HepG2 (cell line): ENCODE measurements around the gene NUDT3. TPM values are rescaled to one million over a fixed set of nuclear protein-coding genes. Genes with fewer than 3 reads are reported as not detected.

Experiments used
- ATRX ChIP-seq: sonication (generic); formaldehyde crosslinking; IDR thresholded peaks from 2 replicates; pipeline ENCODE4 v1.4.0; 2020; ENCODE audit warnings: missing genetic modification reagents, borderline replicate concordance
- CENPT ChIP-seq: sonication (generic); formaldehyde crosslinking; IDR thresholded peaks from 2 replicates; pipeline ENCODE4 v1.8.0; 2022; ENCODE audit warnings: low read depth, mild to moderate bottlenecking, moderate library complexity, missing genetic modification reagents
- CREM ChIP-seq, 2 experiments: sonication (generic) in 1 of 2; formaldehyde crosslinking in 1 of 2; IDR thresholded peaks; 2 replicates each; pipeline versions ENCODE4 v1.4.0 to v1.6.1; 2016 to 2020; ENCODE audit warnings: antibody characterized with exemption in 1 of 2, mild to moderate bottlenecking in 1 of 2, missing genetic modification reagents in 1 of 2
- GABPA ChIP-seq, 2 experiments: IDR thresholded peaks; 2 replicates each; pipeline ENCODE4 v1.6.1; 2011 to 2016; ENCODE audit warnings: low read depth in 2 of 2, low read length in 1 of 2, missing biosample characterization in 1 of 2, missing genetic modification characterization in 1 of 2
- HMGA1 ChIP-seq: sonication (generic); formaldehyde crosslinking; conservative IDR thresholded peaks from 2 replicates; pipeline ENCODE4 v1.4.0; 2020; ENCODE audit warnings: missing genetic modification reagents
- HNRNPUL1 ChIP-seq: fragments of 200-400 bp; formaldehyde crosslinking; IDR thresholded peaks from 2 replicates; pipeline ENCODE4 v1.6.1; 2017; ENCODE audit warnings: low read depth, mild to moderate bottlenecking, low read length, moderate library complexity
- HOXA3 ChIP-seq: sonication (generic); formaldehyde crosslinking; IDR thresholded peaks from 2 replicates; pipeline ENCODE4 v1.5.0; 2020; ENCODE audit warnings: missing genetic modification reagents
- MTF2 ChIP-seq: sonication (generic); formaldehyde crosslinking; IDR thresholded peaks from 2 replicates; pipeline ENCODE4 v1.5.0; 2020; ENCODE audit warnings: missing genetic modification reagents, borderline replicate concordance
- SP5 ChIP-seq: IDR thresholded peaks from 2 replicates; pipeline ENCODE4 v1.6.1; 2016; ENCODE audit warnings: low read depth, borderline replicate concordance
- TARDBP ChIP-seq: sonication (generic); formaldehyde crosslinking; IDR thresholded peaks from 2 replicates; pipeline ENCODE4 v1.8.0; 2022; ENCODE audit warnings: mild to moderate bottlenecking, missing genetic modification reagents
- TOPORS ChIP-seq: sonication (generic); formaldehyde crosslinking; IDR thresholded peaks from 2 replicates; pipeline ENCODE4 v1.8.0; 2023; ENCODE audit warnings: mild to moderate bottlenecking, missing genetic modification reagents
- ZBED4 ChIP-seq: sonication (generic); formaldehyde crosslinking; IDR thresholded peaks from 2 replicates; pipeline ENCODE4 v1.4.0; 2020; ENCODE audit warnings: missing genetic modification reagents, borderline replicate concordance
- ZNF10 ChIP-seq: sonication (generic); formaldehyde crosslinking; IDR thresholded peaks from 2 replicates; pipeline ENCODE4 v1.4.0; 2020; ENCODE audit warnings: mild to moderate bottlenecking, low read depth, missing genetic modification reagents, borderline replicate concordance
- ZNF143 ChIP-seq: sonication (generic); formaldehyde crosslinking; IDR thresholded peaks from 2 replicates; pipeline ENCODE4 v1.4.0; 2020; ENCODE audit warnings: missing genetic modification reagents
- ZNF225 ChIP-seq: sonication (generic); formaldehyde crosslinking; IDR thresholded peaks from 2 replicates; pipeline ENCODE4 v1.4.0; 2020; ENCODE audit warnings: mild to moderate bottlenecking, missing genetic modification reagents
- ZNF296 ChIP-seq: sonication (generic); formaldehyde crosslinking; conservative IDR thresholded peaks from 2 replicates; pipeline ENCODE4 v1.5.0; 2020; ENCODE audit warnings: mild to moderate bottlenecking, missing genetic modification reagents
- ZNF3 ChIP-seq: IDR thresholded peaks from 2 replicates; pipeline ENCODE4 v1.7.0; 2017; ENCODE audit warnings: inconsistent platforms
- ZNF333 ChIP-seq: sonication (generic); formaldehyde crosslinking; IDR thresholded peaks from 2 replicates; pipeline ENCODE4 v1.4.0; 2020; ENCODE audit warnings: mild to moderate bottlenecking, missing genetic modification reagents, borderline replicate concordance
- ZNF383 ChIP-seq: sonication (generic); formaldehyde crosslinking; IDR thresholded peaks from 2 replicates; pipeline ENCODE4 v1.4.0; 2020; ENCODE audit warnings: missing genetic modification reagents, mild to moderate bottlenecking, borderline replicate concordance
- ZNF549 ChIP-seq: sonication (generic); formaldehyde crosslinking; IDR thresholded peaks from 2 replicates; pipeline ENCODE4 v1.5.0; 2020; ENCODE audit warnings: missing genetic modification reagents
- ZNF83 ChIP-seq: sonication (generic); formaldehyde crosslinking; IDR thresholded peaks from 2 replicates; pipeline ENCODE4 v1.4.0; 2020; ENCODE audit warnings: missing genetic modification reagents, mild to moderate bottlenecking, borderline replicate concordance
- polyA plus RNA-seq, 8 experiments: library from polyadenylated mRNA; depleted of rRNA in 3 of 8; stranded (reverse) in 7 of 8; unstranded in 1 of 8; fragments of >200 nt; fragmentation: Illumina TruSeq in 4 of 8; extraction: Trizol in 4 of 8; gene quantifications; 2 replicates each; pipeline versions ENCODE4 v1.2.1 to v1.2.3, GENCODE V29; 2011 to 2016; ENCODE audit warnings: low read depth in 4 of 8, missing spikeins in 1 of 8, mixed read lengths in 1 of 8; ENCODE audit not compliant: insufficient read depth in 1 of 8
- total RNA-seq, 5 experiments: library from RNA; depleted of rRNA; stranded (reverse); fragments of >200 nt; fragmentation: Illumina TruSeq; extraction: Trizol; gene quantifications; 2 replicates each; pipeline ENCODE4 v1.2.3, GENCODE V29; 2016; ENCODE audit warnings: low read depth in 1 of 5
- TF ChIP-seq, protein P1 (sequence below): sonication (generic); formaldehyde crosslinking; IDR thresholded peaks from 2 replicates; pipeline ENCODE4 v1.9.0; 2021; ENCODE audit warnings: missing genetic modification reagents, mild to moderate bottlenecking, borderline replicate concordance
- TF ChIP-seq, protein P2 (sequence below): fragments of 450-650 bp; IDR thresholded peaks from 2 replicates; pipeline ENCODE4 v1.6.1; 2017

The NUDT3 gene
- total and polyA plus RNA-seq, 2 of the 13 experiments (the other 11 are each of a cell fraction or from before 2014, with no cell fraction given), result 20.2 to 20.6 TPM

DNA sequence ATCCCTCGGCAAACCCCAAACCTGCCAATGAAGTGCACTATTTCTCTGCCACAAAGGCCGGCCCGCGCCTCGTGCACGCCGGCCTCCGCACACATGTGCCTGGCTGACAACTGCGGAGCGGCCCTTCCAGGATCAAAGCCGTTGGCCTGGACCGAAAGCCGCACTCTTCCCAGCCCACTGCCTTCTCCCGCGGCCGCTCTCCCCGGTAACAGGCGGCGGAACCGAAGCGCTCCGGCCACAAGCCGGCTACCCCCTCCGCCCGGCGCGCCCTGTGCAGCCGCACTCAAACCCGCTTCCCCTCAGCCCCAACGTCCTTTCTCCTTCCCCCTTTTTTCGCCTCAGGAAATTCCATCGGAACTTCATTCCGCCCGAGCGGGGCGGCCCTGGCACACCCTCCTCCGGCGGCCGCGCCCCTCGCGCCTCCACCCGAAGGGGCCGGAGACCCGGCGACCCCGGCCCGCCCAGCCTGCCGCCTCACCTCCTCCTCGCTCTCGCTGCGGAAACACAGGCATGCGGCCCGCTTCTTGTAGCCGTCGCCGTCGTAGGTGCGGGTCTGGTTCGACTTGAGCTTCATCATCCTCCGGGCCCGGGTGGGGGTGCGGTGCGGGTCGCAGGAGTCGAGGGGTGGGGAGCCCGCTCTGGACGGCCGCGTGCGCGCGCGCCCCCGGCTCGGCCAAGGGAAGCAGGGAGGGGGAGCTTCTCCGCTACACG is 528 bp downstream of the NUDT3 start (continued):
- TF ChIP-seq GABPA (IDR thresholded peaks at IDR 0.05; ENCODE audit: low read depth, low read length) (no peak), GABPA (CRISPR knock-in tag; IDR thresholded peaks at IDR 0.05; ENCODE audit: low read depth) (no peak), ZNF3 (CRISPR knock-in tag) (no peak), ATRX (no peak), CENPT (CRISPR knock-in tag) (no peak), ZBED4 (CRISPR knock-in tag) (no peak), ZNF225 (no peak), ZNF549 (CRISPR knock-in tag) (no peak), ZNF333 (peak; percentile 92; the same call in 1 of the 2 replicates), ZNF143 (CRISPR knock-in tag) (0 out of 2 replicates have a peak, but pooled peaks have one; percentile 25), SP5 (no peak), ZNF296 (CRISPR knock-in tag) (no peak; the same call in 1 of the 2 replicates), TARDBP (0 out of 2 replicates have a peak, but pooled peaks have one; percentile 43), HNRNPUL1 (no peak), MTF2 (CRISPR knock-in tag) (0 out of 2 replicates have a peak, but pooled peaks have one; percentile 53), TOPORS (CRISPR knock-in tag) (0 out of 2 replicates have a peak, but pooled peaks have one; percentile 24), ZNF10 (no peak), ZNF383 (CRISPR knock-in tag) (0 out of 2 replicates have a peak, but pooled peaks have one; percentile 20), CREM (IDR thresholded peaks at IDR 0.05) (no peak), CREM (CRISPR knock-in tag; IDR thresholded peaks at IDR 0.05) (no peak), HMGA1 (CRISPR knock-in tag) (no peak), ZNF83 (CRISPR knock-in tag) (0 out of 2 replicates have a peak, but pooled peaks have one; percentile 39), HOXA3 (CRISPR knock-in tag) (peak; percentile 52; the same call in 1 of the 2 replicates)
- TF ChIP-seq, protein P1, sequence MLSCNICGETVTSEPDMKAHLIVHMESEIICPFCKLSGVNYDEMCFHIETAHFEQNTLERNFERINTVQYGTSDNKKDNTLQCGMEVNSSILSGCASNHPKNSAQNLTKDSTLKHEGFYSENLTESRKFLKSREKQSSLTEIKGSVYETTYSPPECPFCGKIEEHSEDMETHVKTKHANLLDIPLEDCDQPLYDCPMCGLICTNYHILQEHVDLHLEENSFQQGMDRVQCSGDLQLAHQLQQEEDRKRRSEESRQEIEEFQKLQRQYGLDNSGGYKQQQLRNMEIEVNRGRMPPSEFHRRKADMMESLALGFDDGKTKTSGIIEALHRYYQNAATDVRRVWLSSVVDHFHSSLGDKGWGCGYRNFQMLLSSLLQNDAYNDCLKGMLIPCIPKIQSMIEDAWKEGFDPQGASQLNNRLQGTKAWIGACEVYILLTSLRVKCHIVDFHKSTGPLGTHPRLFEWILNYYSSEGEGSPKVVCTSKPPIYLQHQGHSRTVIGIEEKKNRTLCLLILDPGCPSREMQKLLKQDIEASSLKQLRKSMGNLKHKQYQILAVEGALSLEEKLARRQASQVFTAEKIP, result no peak
- TF ChIP-seq, protein P2, sequence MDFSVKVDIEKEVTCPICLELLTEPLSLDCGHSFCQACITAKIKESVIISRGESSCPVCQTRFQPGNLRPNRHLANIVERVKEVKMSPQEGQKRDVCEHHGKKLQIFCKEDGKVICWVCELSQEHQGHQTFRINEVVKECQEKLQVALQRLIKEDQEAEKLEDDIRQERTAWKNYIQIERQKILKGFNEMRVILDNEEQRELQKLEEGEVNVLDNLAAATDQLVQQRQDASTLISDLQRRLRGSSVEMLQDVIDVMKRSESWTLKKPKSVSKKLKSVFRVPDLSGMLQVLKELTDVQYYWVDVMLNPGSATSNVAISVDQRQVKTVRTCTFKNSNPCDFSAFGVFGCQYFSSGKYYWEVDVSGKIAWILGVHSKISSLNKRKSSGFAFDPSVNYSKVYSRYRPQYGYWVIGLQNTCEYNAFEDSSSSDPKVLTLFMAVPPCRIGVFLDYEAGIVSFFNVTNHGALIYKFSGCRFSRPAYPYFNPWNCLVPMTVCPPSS, result no peak
